HepG2 (cell line): ENCODE data around the gene SEC63. TPM values are rescaled to one million over a fixed set of nuclear protein-coding genes. Genes with fewer than 3 reads are reported as not detected.
"Not testable (repeated sequence)": the region's sequence is repeated elsewhere in the genome, so short reads cannot be mapped to it uniquely, and the experiment has no call there.

Source experiments
- ATAC-seq: fragments of 200-7000 bp; cut with Tn5 transposase; 3 replicates; pipeline ENCODE4 v1.9.1; 2020; ENCODE audit warnings: mild to moderate bottlenecking, moderate library complexity
- BruUV-seq: library from RNA; stranded (reverse); fragments of 400-500 nt; replicated peaks from 2 replicates; lab custom pipeline; 2021; lab: Mats Ljungman, UMichigan
- CTCF ChIA-PET: fragments of 300-600 bp; formaldehyde crosslinking; extraction: SDS; loops from one replicate; lab custom pipeline; 2021; ENCODE audit warnings: low total read pairs, inconsistent platforms, low intra/inter-chr PET ratio; lab: Yijun Ruan, JAX
- POLR2A ChIA-PET: fragments of 350-600 bp; sonication (Branson Sonifier 250); formaldehyde crosslinking; loops from one replicate; lab custom pipeline; 2020; ENCODE audit warnings: antibody characterized with exemption, inconsistent platforms; lab: Yijun Ruan, JAX
- DNase-seq: peaks from one replicate; pipeline ENCODE4 v3.0.0-alpha.2; 2015; ENCODE audit warnings: low spot score
- FAIRE-seq: peaks from 3 replicates; lab custom pipeline; 2011; peaks lifted over from hg19 to GRCh38; lab: Jason Lieb, UNC
- H2AFZ ChIP-seq: one replicate; pipeline ENCODE4 v1.6.1; 2011; ENCODE audit warnings: low read length, inconsistent platforms
- H3K27ac ChIP-seq: fragments of 300-600 bp; 3 replicates; pipeline ENCODE4 v1.8.0; 2011; ENCODE audit warnings: mixed run types, mild to moderate bottlenecking, mixed read lengths, low read length, inconsistent platforms; ENCODE audit not compliant: insufficient read depth; ENCODE audit errors: extremely low read length
- H3K27me3 ChIP-seq, 2 experiments: fragments of 200-600 bp in 1 of 2; 2 replicates in 1 of 2; 3 replicates in 1 of 2; pipeline versions ENCODE4 v1.6.0 to v1.8.0; 2011; ENCODE audit warnings: low read length in 2 of 2, mild to moderate bottlenecking in 2 of 2, moderate library complexity in 2 of 2, inconsistent platforms in 1 of 2; ENCODE audit not compliant: insufficient read depth in 2 of 2, control insufficient read depth in 1 of 2
- H3K36me3 ChIP-seq, 2 experiments: fragments of 200-600 bp in 1 of 2; replicated peaks in 1 of 2; 2 replicates in 1 of 2; 3 replicates in 1 of 2; pipeline versions ENCODE4 v1.5.1 to v1.8.0; 2011; ENCODE audit warnings: low read length in 2 of 2, inconsistent platforms in 1 of 2; ENCODE audit not compliant: insufficient read depth in 2 of 2, control insufficient read depth in 1 of 2
- H3K4me1 ChIP-seq: 2 replicates; pipeline ENCODE4 v1.5.1; 2012; ENCODE audit warnings: low read length, inconsistent platforms; ENCODE audit not compliant: insufficient read depth
- H3K4me2 ChIP-seq: 2 replicates; pipeline ENCODE4 v1.6.0; 2011; ENCODE audit warnings: low read depth, low read length, inconsistent platforms
- H3K4me3 ChIP-seq, 3 experiments: fragments of 200-600 bp in 1 of 3; sonication (generic), shearing (Covaris generic) in 1 of 3; replicated peaks in 1 of 3; 2 replicates each; pipeline ENCODE4 v1.5.1; 2011 to 2016; ENCODE audit warnings: low read length in 3 of 3, inconsistent platforms in 2 of 3, low read depth in 2 of 3, mild to moderate bottlenecking in 2 of 3, control low read depth in 1 of 3, mixed read lengths in 1 of 3; ENCODE audit not compliant: insufficient read depth in 1 of 3
- H3K79me2 ChIP-seq: one replicate; pipeline ENCODE4 v1.6.1; 2011; ENCODE audit warnings: low read length, inconsistent platforms; ENCODE audit not compliant: insufficient read depth
- H3K9ac ChIP-seq: 2 replicates; pipeline ENCODE4 v1.6.0; 2011; ENCODE audit warnings: mild to moderate bottlenecking, low read depth, low read length, inconsistent platforms; ENCODE audit not compliant: insufficient read depth
- H3K9me3 ChIP-seq: 2 replicates; pipeline ENCODE4 v1.5.1; 2012; ENCODE audit warnings: mild to moderate bottlenecking, low read length
- H4K20me1 ChIP-seq: 2 replicates; pipeline ENCODE4 v1.6.0; 2011; ENCODE audit warnings: inconsistent platforms, mild to moderate bottlenecking, low read length, moderate library complexity; ENCODE audit not compliant: insufficient read depth
- AFF4 ChIP-seq: sonication (generic); formaldehyde crosslinking; IDR thresholded peaks from 2 replicates; pipeline ENCODE4 v1.4.0; 2020; ENCODE audit warnings: missing genetic modification reagents
- ATF7 ChIP-seq, 2 experiments: fragments of 450-650 bp in 1 of 2; sonication (generic) in 1 of 2; formaldehyde crosslinking in 1 of 2; IDR thresholded peaks; 2 replicates each; pipeline versions ENCODE4 v1.4.0 to v1.6.1; 2016 to 2020; ENCODE audit warnings: antibody characterized with exemption in 1 of 2, mild to moderate bottlenecking in 1 of 2, missing genetic modification reagents in 1 of 2
- MAFF ChIP-seq: IDR thresholded peaks from 2 replicates; pipeline ENCODE4 v1.6.1; 2011; ENCODE audit warnings: low read depth, low read length, improper control_type of control experiment
- MAFK ChIP-seq, 2 experiments: IDR thresholded peaks in 1 of 2; conservative IDR thresholded peaks in 1 of 2; 2 replicates each; pipeline ENCODE4 v1.6.1; 2011; ENCODE audit warnings: improper control_type of control experiment in 2 of 2, low read length in 2 of 2
- MBD4 ChIP-seq: IDR thresholded peaks from 2 replicates; pipeline ENCODE4 v1.6.1; 2012; ENCODE audit warnings: low read length, inconsistent platforms, borderline replicate concordance
- MED13 ChIP-seq: sonication (generic); formaldehyde crosslinking; IDR thresholded peaks from 2 replicates; pipeline ENCODE4 v1.5.0; 2020; ENCODE audit warnings: missing genetic modification reagents
- SALL2 ChIP-seq: sonication (generic); formaldehyde crosslinking; IDR thresholded peaks from 2 replicates; pipeline ENCODE4 v1.8.1; 2023; ENCODE audit warnings: mild to moderate bottlenecking, missing genetic modification reagents, inconsistent platforms
- ZBTB43 ChIP-seq: sonication (generic); formaldehyde crosslinking; conservative IDR thresholded peaks from 2 replicates; pipeline ENCODE4 v1.4.0; 2020; ENCODE audit warnings: missing genetic modification reagents
- ZNF275 ChIP-seq: sonication (generic); formaldehyde crosslinking; IDR thresholded peaks from 2 replicates; pipeline ENCODE4 v1.8.0; 2022; ENCODE audit warnings: missing genetic modification reagents, mild to moderate bottlenecking, inconsistent platforms, borderline replicate concordance
- ZNF282 ChIP-seq: fragments of 450-650 bp; IDR thresholded peaks from 2 replicates; pipeline ENCODE4 v1.6.1; 2018; ENCODE audit not compliant: partially characterized antibody
- ZNF761 ChIP-seq: sonication (generic); formaldehyde crosslinking; conservative IDR thresholded peaks from 2 replicates; pipeline ENCODE4 v1.4.0; 2020; ENCODE audit warnings: mild to moderate bottlenecking, missing genetic modification reagents
- ZNF816 ChIP-seq: sonication (generic); formaldehyde crosslinking; IDR thresholded peaks from 2 replicates; pipeline ENCODE4 v1.8.0; 2022; ENCODE audit warnings: missing genetic modification reagents, mild to moderate bottlenecking, borderline replicate concordance
- WGBS: methylation state at CpG from one replicate; pipeline ENCODE4 v1.1.6; 2017; ENCODE audit warnings: low lambda C conversion rate; 5-methylcytosine and 5-hydroxymethylcytosine counted together
- in situ Hi-C: cut with HindIII; loops from 2 replicates; pipeline ENCODE4 v1.10.0; 2017; ENCODE audit warnings: low pct_unique_long_range_greater_than_20kb; ENCODE audit not compliant: extremely low pct_ligation_motif_present
- intact Hi-C: fragments of 100-400 bp; cut with micrococcal nuclease; formaldehyde crosslinking; loops from one replicate; pipeline ENCODE4 v1.10.0; 2022; ENCODE audit not compliant: unreplicated experiment
- polyA plus RNA-seq, 8 experiments: library from polyadenylated mRNA; depleted of rRNA in 3 of 8; stranded (reverse) in 7 of 8; unstranded in 1 of 8; fragments of >200 nt; fragmentation: Illumina TruSeq in 4 of 8; extraction: Trizol in 4 of 8; gene quantifications; 2 replicates each; pipeline versions ENCODE4 v1.2.1 to v1.2.3, GENCODE V29; 2011 to 2016; ENCODE audit warnings: low read depth in 4 of 8, missing spikeins in 1 of 8, mixed read lengths in 1 of 8; ENCODE audit not compliant: insufficient read depth in 1 of 8
- total RNA-seq, 5 experiments: library from RNA; depleted of rRNA; stranded (reverse); fragments of >200 nt; fragmentation: Illumina TruSeq; extraction: Trizol; gene quantifications; 2 replicates each; pipeline ENCODE4 v1.2.3, GENCODE V29; 2016; ENCODE audit warnings: low read depth in 1 of 5

The SEC63 gene
- total and polyA plus RNA-seq, 2 of the 13 experiments (the other 11 are each of a cell fraction or from before 2014, with no cell fraction given): 20.2 to 45.9 TPM

GRCh38 chr6:107916961-107917360, 41.0 kb downstream of the SEC63 start:
- H3K4me2 ChIP-seq, POLR2A ChIA-PET, H3K9ac ChIP-seq, H3K27ac ChIP-seq, ATAC-seq, H3K4me3 ChIP-seq, H2AFZ ChIP-seq, DNase-seq, intact Hi-C loops, H3K27me3 ChIP-seq, FAIRE-seq, H4K20me1 ChIP-seq, H3K4me1 ChIP-seq, in situ Hi-C loops, H3K79me2 ChIP-seq, CTCF ChIA-PET: not testable (repeated sequence)
- TSS peak; percentile 5 for BruUV-seq
- 97% methylated on average over 6 of the region's 6 CpGs for WGBS
- TF ChIP-seq ZNF761 (CRISPR knock-in tag): peak; percentile 91
- H3K36me3 ChIP-seq: peaks cover 23 to 67% of the 10 kb centered on the region in 2 experiments
- H3K9me3 ChIP-seq: peaks cover 20% of the 10 kb centered on the region

GRCh38 chr6:107911692-107912091, 46.3 kb downstream of the SEC63 start:
- in situ Hi-C loops: no loop called here
- BruUV-seq: no TSS peak
- Histone ChIP-seq H3K4me2 (no peak overlapping the region), H3K27ac (no peak overlapping the region), H3K27me3 (no peaks in the 10 kb centered on the region), H3K4me1 (no peaks in the 10 kb centered on the region), H3K9me3 (no peaks in the 10 kb centered on the region)
- DNase-seq: no peak
- ATAC-seq: no peak
- POLR2A ChIA-PET: no interaction called here
- no peak for FAIRE-seq
- no peak for TF ChIP-seq ZNF282
- no peak for TF ChIP-seq ATF7 (IDR thresholded peaks at IDR 0.05)
- no peak for TF ChIP-seq ATF7 (CRISPR knock-in tag; IDR thresholded peaks at IDR 0.05)
- no peak for TF ChIP-seq ZBTB43 (CRISPR knock-in tag)
- TF ChIP-seq AFF4: no peak
- TF ChIP-seq SALL2 (CRISPR knock-in tag): no peak
- no peak for TF ChIP-seq ZNF275 (CRISPR knock-in tag)
- TF ChIP-seq MAFF: peak; percentile 68
- TF ChIP-seq MAFK (conservative IDR thresholded peaks at IDR 0.05 in 1 of 2, IDR thresholded peaks at IDR 0.05 in 1 of 2; ENCODE audit: low read length in 2 of 2): peak; percentile 61 to 80; a peak in 3 of 4 replicates
- no peak for TF ChIP-seq MED13
- no peak for TF ChIP-seq MBD4
- TF ChIP-seq ZNF816 (CRISPR knock-in tag): no peak
- TF ChIP-seq, all 625 proteins: peak for 2
- no peak overlapping the region for H2AFZ ChIP-seq
- no peak overlapping the region for H3K9ac ChIP-seq
- no peak overlapping the region for H3K4me3 ChIP-seq
- 92% methylated on average over 1 of the region's 1 CpG for WGBS
- no peaks in the 10 kb centered on the region for H4K20me1 ChIP-seq
- intact Hi-C loops: no loop called here
- peaks cover 11 to 68% of the 10 kb centered on the region in 2 experiments for H3K36me3 ChIP-seq
- peaks cover 2% of the 10 kb centered on the region for H3K79me2 ChIP-seq
- CTCF ChIA-PET: no interaction called here
